IMR-90 (cell line): ENCODE measurements around the gene DPF3.

ENCODE experiments used
- MXI1 ChIP-seq: IDR thresholded peaks from 2 replicates; pipeline ENCODE4 v1.6.1; 2012; ENCODE audit warnings: low read depth, mild to moderate bottlenecking, low read length, moderate library complexity, borderline replicate concordance
- POLR2A ChIP-seq: IDR thresholded peaks from 2 replicates; pipeline ENCODE4 v1.6.1; 2012; ENCODE audit warnings: mild to moderate bottlenecking, low read depth, low read length
- RCOR1 ChIP-seq: IDR thresholded peaks from 2 replicates; pipeline ENCODE4 v1.6.1; 2012; ENCODE audit warnings: mild to moderate bottlenecking, low read length, improper control_type of control experiment; ENCODE audit not compliant: insufficient replicate concordance
- TF ChIP-seq, protein P1 (sequence below): conservative IDR thresholded peaks from 2 replicates; pipeline ENCODE4 v1.5.1; 2012; ENCODE audit warnings: mild to moderate bottlenecking, low read depth, low read length, improper control_type of control experiment

GRCh38 chr14:72876005-72876709 is 17.7 kb downstream of the DPF3 start:
- TF ChIP-seq POLR2A (no peak), RCOR1 (no peak), MXI1 (no peak)
- TF ChIP-seq, protein P1, sequence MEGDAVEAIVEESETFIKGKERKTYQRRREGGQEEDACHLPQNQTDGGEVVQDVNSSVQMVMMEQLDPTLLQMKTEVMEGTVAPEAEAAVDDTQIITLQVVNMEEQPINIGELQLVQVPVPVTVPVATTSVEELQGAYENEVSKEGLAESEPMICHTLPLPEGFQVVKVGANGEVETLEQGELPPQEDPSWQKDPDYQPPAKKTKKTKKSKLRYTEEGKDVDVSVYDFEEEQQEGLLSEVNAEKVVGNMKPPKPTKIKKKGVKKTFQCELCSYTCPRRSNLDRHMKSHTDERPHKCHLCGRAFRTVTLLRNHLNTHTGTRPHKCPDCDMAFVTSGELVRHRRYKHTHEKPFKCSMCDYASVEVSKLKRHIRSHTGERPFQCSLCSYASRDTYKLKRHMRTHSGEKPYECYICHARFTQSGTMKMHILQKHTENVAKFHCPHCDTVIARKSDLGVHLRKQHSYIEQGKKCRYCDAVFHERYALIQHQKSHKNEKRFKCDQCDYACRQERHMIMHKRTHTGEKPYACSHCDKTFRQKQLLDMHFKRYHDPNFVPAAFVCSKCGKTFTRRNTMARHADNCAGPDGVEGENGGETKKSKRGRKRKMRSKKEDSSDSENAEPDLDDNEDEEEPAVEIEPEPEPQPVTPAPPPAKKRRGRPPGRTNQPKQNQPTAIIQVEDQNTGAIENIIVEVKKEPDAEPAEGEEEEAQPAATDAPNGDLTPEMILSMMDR = no peak
